GM12801 (cell line): ENCODE data around the gene CYSRT1.

Experiments
- CTCF ChIP-seq: IDR thresholded peaks from one replicate; pipeline ENCODE4 v1.5.1; 2011; ENCODE audit warnings: control low read depth; ENCODE audit not compliant: insufficient read length; ENCODE audit errors: extremely low read depth

CYSRT1 gene

GRCh38 chr9:137187386-137187785, 37.6 kb upstream of the CYSRT1 start:
- TF ChIP-seq CTCF: no peak

GRCh38 chr9:137188086-137188489, 36.9 kb upstream of the CYSRT1 start:
- TF ChIP-seq CTCF: no peak

- no peak for TF ChIP-seq CTCF
Observed at GRCh38 chr9:137188490-137189296, 36.3 kb upstream of the CYSRT1 start, which contains the start of the genes ANAPC2 and SSNA1. ANAPC2 (minus strand) TSS chr9:137188560; CDS start chr9:137188532, 28 bp downstream. SSNA1 (plus strand) TSS chr9:137188676; CDS start chr9:137188727, 51 bp downstream.

- TF ChIP-seq CTCF: no peak
Observed at GRCh38 chr9:137189297-137190295, 35.4 kb upstream of the CYSRT1 start.

- TF ChIP-seq CTCF: no peak
Observed at GRCh38 chr9:137190315-137190856, 34.6 kb upstream of the CYSRT1 start.

- no peak for TF ChIP-seq CTCF
Observed at GRCh38 chr9:137191245-137191644, 33.7 kb upstream of the CYSRT1 start.
